ENCODE results near the gene SMURF2.
"Not testable (repeated sequence)": the region's sequence is repeated elsewhere in the genome, so short reads cannot be mapped to it uniquely, and the experiment has no call there.

The SMURF2 gene

DNA sequence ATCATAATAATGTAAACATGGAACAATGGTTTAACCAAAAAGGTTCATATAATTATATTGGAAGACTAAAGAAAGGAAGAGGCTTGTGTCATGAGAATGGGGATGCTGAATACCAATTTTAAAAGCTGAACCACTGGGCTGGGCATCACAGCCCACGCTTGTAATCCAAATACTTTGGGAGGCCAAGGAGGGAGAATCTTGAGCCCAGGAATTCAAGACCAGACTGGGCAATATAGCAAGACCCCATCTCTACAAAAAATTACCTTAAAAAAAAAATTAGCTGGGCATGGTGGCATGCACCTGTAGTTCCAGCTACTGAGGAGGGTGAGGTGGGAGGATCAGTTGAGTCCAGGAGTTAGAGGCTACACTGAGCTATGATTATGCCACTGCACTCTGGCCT, 65.1 kb downstream of the SMURF2 start:
- no peak for DNase-seq (ENCODE audit: low read depth in 2 of 2)

GRCh38 chr17:64596439-64596838, 65.7 kb downstream of the SMURF2 start:
- no peak for DNase-seq (ENCODE audit: low read depth in 2 of 2)

DNA sequence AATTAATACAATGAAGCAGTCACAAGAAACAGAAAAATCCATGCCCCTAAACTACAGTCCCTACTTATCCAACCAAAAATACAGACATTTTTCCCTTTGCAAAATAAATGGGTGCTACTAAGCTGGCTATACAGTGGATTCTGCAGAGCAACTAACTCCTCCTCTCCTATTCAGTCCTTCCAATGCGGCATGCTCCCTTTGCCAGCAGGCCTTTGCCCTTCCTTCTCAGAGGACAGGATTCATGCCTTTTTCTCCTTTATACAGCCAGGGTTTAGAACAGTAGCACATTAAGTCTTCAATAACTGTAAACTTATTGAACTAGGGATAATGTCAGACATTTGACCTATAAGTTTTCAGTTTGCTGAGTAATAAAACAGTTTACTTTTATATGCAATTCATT, 70.2 kb downstream of the SMURF2 start:
- DNase-seq (ENCODE audit: low read depth in 2 of 2): no peak

GRCh38 chr17:64585146-64585545, 77.0 kb downstream of the SMURF2 start:
- no peak for DNase-seq (ENCODE audit: low read depth in 2 of 2)

DNA sequence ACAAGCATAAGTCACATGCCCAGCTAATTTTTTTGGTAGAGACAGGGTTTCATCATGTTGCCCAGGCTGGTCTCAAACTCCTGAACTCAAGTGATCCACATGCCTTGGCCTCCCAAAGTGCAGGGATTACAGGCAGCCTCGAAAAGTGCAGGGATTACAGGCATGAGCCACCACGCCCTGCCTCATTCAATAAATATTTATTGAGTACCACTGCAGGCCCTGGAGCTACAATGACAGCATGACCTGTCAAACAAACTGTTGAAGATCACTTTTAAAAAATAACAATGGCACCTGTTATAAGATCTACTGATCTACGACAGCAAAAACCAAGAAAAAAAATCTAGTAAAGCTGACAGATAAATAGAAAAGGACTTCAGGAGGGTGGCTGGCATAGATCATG, 79.1 kb downstream of the SMURF2 start:
- no peak for DNase-seq (ENCODE audit: low read depth in 2 of 2)

- no peak for DNase-seq (ENCODE audit: low read depth in 2 of 2)
Observed at GRCh38 chr17:64580384-64581315, 81.5 kb downstream of the SMURF2 start.

DNA sequence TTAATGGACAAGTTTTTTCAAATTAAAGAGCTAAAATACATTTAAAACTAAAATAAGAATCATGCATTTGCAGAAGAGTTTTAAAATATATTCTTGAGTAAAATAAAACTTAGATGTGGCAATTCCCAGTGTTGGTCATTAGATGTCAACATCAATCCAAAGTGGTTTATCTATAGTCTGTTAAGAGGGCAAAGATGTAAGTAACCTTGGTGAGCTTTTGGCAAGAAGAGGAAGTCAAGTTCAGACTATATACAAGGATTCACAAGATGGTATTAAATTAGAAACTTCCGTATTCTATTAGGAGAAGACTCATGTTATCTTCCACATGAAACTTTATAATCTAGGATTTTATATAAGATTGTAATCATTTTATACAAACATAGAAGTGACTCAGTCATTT, 82.2 kb downstream of the SMURF2 start:
- no peak for DNase-seq (ENCODE audit: low read depth in 2 of 2)

- DNase-seq (ENCODE audit: low read depth in 2 of 2): not testable (repeated sequence)
Observed at GRCh38 chr17:64577025-64577424, 85.1 kb downstream of the SMURF2 start.

- DNase-seq (ENCODE audit: low read depth in 2 of 2): no peak
Observed at GRCh38 chr17:64575431-64575830, 86.7 kb downstream of the SMURF2 start.

DNA sequence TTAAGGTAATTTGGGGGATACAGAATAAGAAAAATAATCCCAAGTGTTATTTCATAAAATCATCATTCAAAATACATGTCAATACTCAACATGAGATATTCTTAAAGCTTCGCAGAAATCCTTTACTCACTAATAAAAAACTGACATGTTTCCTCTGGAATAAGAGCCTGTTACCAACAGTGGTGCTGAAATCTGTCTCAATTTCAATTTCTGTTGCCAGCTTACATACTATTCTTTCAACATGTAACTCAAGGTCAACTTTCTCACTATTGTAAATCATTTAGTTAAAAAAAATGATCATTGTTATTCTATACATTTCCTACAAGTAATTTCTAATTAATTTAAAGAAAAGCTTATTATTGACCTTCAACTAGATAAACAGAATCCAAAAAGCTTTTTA, 87.5 kb downstream of the SMURF2 start:
- no peak for DNase-seq (ENCODE audit: low read depth in 2 of 2)

DNA sequence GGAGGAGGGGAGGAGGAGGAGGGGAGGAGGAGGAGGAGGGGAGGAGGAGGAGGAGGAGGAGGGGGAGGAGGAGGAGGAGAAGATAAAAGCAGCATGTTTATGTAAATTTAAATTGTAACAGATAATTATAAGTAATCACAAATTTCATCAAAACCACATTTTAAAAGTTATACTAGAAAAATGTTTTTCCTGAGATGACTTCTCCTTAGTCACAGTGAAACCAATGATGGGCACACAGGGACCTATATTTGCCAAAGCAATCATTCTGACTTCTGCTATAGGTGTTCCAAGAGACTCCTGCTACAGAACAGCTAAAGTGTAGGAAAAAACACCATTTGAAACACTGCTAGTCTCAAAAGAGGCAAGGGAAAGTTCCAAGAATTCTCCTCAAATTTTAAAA, 88.9 kb downstream of the SMURF2 start:
- DNase-seq (ENCODE audit: low read depth in 2 of 2): no peak

DNA sequence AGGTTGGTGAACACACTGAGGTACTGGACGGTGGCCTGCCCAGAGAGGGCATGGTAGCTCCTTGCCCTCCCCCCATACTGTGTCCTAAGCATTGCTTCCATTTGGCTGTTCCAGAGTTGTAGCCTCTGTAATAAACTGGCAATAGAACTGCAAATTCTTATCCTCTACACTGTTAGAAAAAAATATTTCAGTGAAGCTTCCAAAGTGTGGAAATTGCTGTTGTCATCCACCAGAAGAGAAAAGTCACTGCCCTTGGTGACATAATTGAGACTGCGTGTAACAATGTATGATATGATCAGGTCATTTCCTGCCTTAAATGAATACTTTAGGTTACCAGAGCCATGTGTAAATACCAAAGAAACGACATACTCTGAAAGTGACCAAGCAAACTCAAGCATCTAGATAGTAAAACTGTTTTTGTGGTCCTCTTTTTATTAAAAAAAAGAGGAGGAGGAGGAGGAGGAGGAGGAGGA, 89.4 kb downstream of the SMURF2 start:
- no peak for DNase-seq (ENCODE audit: low read depth in 2 of 2)

DNA sequence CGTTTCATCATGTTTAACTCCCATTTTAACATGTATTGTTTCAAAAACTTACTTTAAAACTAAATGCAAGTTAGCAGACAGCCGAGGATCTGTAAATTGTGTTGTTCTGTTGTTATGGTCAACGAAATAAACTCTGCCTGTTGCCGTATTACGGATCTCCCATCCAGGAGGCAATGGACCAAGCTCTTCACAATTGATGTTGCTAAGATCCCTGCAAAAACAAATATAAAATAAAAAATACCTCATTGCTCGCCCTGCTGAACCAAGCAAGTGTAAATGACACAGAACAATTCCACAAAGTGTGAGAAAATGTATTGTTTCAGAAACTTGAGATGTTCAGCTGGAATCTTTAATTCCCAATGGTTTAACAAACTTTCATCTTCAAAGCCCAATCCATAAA, 90.4 kb downstream of the SMURF2 start:
- no peak for DNase-seq (ENCODE audit: low read depth in 2 of 2)

DNA sequence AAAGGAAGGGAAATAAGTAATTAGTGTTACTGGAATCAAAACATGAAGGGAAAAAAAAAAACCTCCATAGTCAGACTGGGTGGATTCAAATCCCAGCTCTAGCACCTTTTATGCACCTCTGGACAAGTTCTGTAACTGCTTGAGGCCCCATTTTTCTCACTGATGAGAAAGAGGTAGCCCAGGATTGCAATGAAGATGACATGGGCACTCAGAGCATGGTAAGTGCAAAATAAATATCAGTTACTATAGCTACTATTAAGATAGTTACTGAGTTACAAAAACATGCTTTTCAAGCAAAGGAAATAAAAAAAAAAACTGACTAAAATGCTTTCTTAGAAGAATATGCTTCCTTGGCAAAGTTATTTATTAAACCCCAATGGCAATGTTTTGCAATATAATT, 96.5 kb downstream of the SMURF2 start:
- DNase-seq (ENCODE audit: low read depth in 2 of 2): no peak

DNA sequence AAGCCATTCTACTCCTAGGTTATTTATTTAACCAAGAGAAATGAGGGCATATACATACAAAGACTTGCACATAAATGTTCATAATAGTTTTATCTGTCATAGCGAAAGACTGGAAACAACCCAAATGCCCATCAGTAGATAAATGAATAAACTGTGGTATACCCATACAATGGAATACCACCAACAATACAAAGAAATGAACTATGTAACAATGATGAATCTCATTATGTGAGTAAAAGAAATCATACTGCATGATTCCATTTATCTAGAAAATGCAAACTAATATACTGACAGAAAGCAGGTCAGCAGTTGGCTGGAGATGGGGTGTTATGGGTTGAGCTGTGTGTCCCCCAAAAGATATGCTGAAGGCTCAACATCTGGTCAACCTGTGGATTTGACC, 98.0 kb downstream of the SMURF2 start:
- DNase-seq (ENCODE audit: low read depth in 2 of 2): no peak

GRCh38 chr17:64555281-64555680, 106.8 kb downstream of the SMURF2 start:
- DNase-seq (ENCODE audit: low read depth in 2 of 2): no peak

GRCh38 chr17:64554028-64554637, 108.0 kb downstream of the SMURF2 start:
- DNase-seq (ENCODE audit: low read depth in 2 of 2): no peak

- DNase-seq (ENCODE audit: low read depth in 2 of 2): no peak
Observed at GRCh38 chr17:64551461-64551860, 110.6 kb downstream of the SMURF2 start.

GRCh38 chr17:64547319-64547718, 114.8 kb downstream of the SMURF2 start:
- no peak for DNase-seq (ENCODE audit: low read depth in 2 of 2)

- no peak for DNase-seq (ENCODE audit: low read depth in 2 of 2)
Observed at GRCh38 chr17:64546716-64547115, 115.4 kb downstream of the SMURF2 start.

- no peak for DNase-seq (ENCODE audit: low read depth in 2 of 2)
Observed at GRCh38 chr17:64544742-64545141, 117.4 kb downstream of the SMURF2 start.

DNA sequence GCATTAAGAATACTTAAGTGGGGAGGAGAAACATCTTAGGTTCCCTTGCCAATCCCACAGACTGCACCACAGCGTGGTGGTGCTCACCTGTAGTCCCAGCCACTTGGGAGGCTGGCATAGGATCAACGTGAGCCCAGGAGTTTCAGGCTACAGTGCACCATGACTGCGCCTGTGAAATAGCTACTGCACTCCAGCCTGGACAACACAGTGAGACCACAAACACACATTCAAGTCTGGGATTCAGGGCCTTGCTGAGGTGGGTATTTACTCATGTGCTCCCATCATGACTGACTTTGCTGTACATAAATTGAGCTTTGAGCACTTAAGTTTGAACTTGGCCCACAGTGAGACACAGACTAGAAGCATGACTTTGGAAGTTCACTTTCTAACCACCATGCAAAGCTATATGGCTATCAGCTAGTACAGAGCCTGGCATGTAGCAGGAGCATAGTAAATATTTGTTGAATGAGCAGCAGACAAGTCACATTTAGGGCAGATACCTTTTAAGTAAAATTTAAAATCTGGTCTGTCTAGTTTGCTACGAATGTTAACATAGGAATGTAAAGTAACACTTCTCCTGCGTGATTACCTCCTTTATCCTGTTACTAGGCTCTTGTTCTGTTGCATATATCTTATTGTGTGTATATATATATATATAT, 121.9 kb downstream of the SMURF2 start:
- no peak for DNase-seq (ENCODE audit: low read depth in 2 of 2)

Measured in stimulated activated CD8-positive, alpha-beta memory T cell treated with anti-CD3 and anti-CD28 coated beads, Interleukin-15, amount 100 ng/mL, for 48 hours (primary cell).